ENCODE measurements around the gene SBF2. TPM values are rescaled to one million over a fixed set of nuclear protein-coding genes. Genes with fewer than 3 reads are reported as not detected.

SBF2 gene
- polyA plus RNA-seq, 2 donors = 8.5 to 12.1 TPM

DNA sequence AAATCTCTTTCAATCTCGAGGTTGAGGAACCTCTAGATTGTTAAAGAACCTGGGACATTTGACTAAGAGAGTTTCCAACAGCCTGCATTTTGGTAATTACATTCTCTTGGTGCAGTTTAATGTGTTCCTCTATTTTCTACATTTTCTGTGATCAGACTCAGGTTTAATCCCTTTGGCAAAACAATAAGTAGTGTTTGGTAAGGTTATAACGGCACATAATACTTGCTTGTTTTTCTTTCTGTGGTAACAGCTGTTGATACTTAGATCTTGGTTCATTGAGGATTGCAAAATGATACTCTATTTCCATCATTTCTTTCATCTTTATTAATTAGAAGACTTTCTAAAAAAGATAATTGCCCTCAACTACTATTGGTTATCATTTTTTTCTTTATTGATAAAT, 271.3 kb downstream of the SBF2 start:
- Histone ChIP-seq H3K9me3 (ENCODE audit: control insufficient read depth in 2 of 2, insufficient read depth in 1 of 2, low read depth in 1 of 2, low read length in 1 of 2) (no peaks in the 10 kb centered on the region), H3K4me1 (ENCODE audit: control insufficient read depth in 2 of 2, insufficient read depth in 2 of 2, low read length in 1 of 2) (no peaks in the 10 kb centered on the region), H3K27me3 (ENCODE audit: control insufficient read depth in 1 of 2, insufficient read depth in 2 of 2, low read length in 2 of 2) (no peaks in the 10 kb centered on the region), H3K27ac (ENCODE audit: low read depth in 2 of 2, low read length in 1 of 2) (no peak overlapping the region), H3K36me3 (ENCODE audit: control insufficient read depth in 2 of 2, insufficient read depth in 2 of 2, low read length in 1 of 2) (no peaks in the 10 kb centered on the region), H3K4me3 (ENCODE audit: low read depth in 1 of 2, low read length in 2 of 2) (no peak overlapping the region)
- 64 to 77% methylated on average over 2 of the region's 2 CpGs for WGBS, 2 donors

DNA sequence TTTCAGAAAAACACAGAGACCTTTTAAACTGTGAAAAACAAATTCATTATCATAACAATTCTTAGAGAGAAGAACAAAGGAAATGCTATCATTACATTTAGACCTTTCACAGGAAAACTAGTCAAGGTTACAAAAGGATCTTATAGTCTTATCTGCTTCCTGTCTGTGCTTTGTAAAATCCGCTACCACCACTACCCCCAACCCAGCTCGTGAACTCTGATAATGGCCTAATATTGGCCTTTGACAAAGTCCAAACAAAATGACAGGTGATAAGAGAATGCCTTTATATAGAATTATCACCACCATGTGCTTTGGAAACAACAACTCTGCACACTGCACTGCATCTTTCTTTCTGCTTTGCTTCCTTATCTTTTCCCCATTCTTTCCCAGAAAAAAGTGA, 272.5 kb downstream of the SBF2 start:
- 49 to 68% methylated on average over 2 of the region's 2 CpGs for WGBS, 2 donors
- no peaks in the 10 kb centered on the region for H3K36me3 ChIP-seq (ENCODE audit: control insufficient read depth in 2 of 2, insufficient read depth in 2 of 2, low read length in 1 of 2)
- no peaks in the 10 kb centered on the region for H3K4me1 ChIP-seq (ENCODE audit: control insufficient read depth in 2 of 2, insufficient read depth in 2 of 2, low read length in 1 of 2)
- H3K27ac ChIP-seq (ENCODE audit: low read depth in 2 of 2, low read length in 1 of 2) = no peak overlapping the region
- no peak overlapping the region for H3K4me3 ChIP-seq (ENCODE audit: low read depth in 1 of 2, low read length in 2 of 2)
- H3K27me3 ChIP-seq (ENCODE audit: control insufficient read depth in 1 of 2, insufficient read depth in 2 of 2, low read length in 2 of 2) = no peaks in the 10 kb centered on the region
- H3K9me3 ChIP-seq (ENCODE audit: control insufficient read depth in 2 of 2, insufficient read depth in 1 of 2, low read depth in 1 of 2, low read length in 1 of 2) = no peaks in the 10 kb centered on the region

DNA sequence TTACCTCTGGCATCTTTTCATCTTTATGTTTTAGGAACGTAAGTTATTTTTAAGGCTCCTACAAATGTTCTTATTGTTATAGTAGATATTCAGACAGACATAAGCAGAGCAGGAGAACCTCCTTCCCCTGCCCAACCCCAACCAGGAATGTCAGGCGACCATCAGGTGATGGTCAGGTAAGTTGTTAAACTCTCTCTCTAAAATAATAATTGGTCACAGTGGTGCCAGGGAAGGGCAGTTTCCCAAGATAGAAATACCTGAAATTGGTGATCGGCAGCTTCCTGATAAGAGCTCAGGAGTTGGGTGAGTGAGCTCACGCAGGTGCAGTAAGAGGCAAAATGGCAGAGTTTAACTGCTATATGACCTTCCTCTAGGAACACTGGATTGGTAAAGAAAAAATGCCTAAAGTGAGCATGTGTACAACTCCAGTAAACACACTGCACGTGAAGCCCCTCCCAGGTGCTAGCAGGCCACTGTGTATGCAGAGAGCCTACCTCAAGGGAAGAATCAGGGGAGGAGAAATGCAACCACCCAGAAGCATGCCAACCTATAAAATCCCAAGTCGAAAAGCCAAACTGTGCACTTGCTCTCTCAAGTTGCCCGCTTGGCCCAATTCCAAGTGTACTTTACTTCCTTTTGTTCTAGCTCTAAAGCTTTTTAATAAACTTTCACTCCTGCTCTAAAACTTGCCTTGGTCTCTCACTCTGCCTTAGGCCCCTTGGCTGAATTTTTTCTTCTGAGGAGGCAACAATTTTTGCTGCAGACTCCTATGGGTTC, 273.9 kb downstream of the SBF2 start:
- WGBS, 2 donors = 67% methylated on average over 7 of the region's 7 CpGs
- Histone ChIP-seq H3K27me3 (ENCODE audit: control insufficient read depth in 1 of 2, insufficient read depth in 2 of 2, low read length in 2 of 2) (no peaks in the 10 kb centered on the region), H3K9me3 (ENCODE audit: control insufficient read depth in 2 of 2, insufficient read depth in 1 of 2, low read depth in 1 of 2, low read length in 1 of 2) (no peaks in the 10 kb centered on the region), H3K4me1 (ENCODE audit: control insufficient read depth in 2 of 2, insufficient read depth in 2 of 2, low read length in 1 of 2) (no peaks in the 10 kb centered on the region), H3K4me3 (ENCODE audit: low read depth in 1 of 2, low read length in 2 of 2) (no peak overlapping the region), H3K36me3 (ENCODE audit: control insufficient read depth in 2 of 2, insufficient read depth in 2 of 2, low read length in 1 of 2) (no peaks in the 10 kb centered on the region), H3K27ac (ENCODE audit: low read depth in 2 of 2, low read length in 1 of 2) (no peak overlapping the region)

- Histone ChIP-seq H3K9me3 (ENCODE audit: control insufficient read depth in 2 of 2, insufficient read depth in 1 of 2, low read depth in 1 of 2, low read length in 1 of 2) (no peaks in the 10 kb centered on the region), H3K27ac (ENCODE audit: low read depth in 2 of 2, low read length in 1 of 2) (no peak overlapping the region), H3K36me3 (ENCODE audit: control insufficient read depth in 2 of 2, insufficient read depth in 2 of 2, low read length in 1 of 2) (no peaks in the 10 kb centered on the region), H3K4me1 (ENCODE audit: control insufficient read depth in 2 of 2, insufficient read depth in 2 of 2, low read length in 1 of 2) (no peaks in the 10 kb centered on the region), H3K27me3 (ENCODE audit: control insufficient read depth in 1 of 2, insufficient read depth in 2 of 2, low read length in 2 of 2) (no peaks in the 10 kb centered on the region), H3K4me3 (ENCODE audit: low read depth in 1 of 2, low read length in 2 of 2) (no peak overlapping the region)
- WGBS, 2 donors = 95 to 97% methylated on average over 1 of the region's 1 CpG
Measured at GRCh38 chr11:10017911-10018310, 276.1 kb downstream of the SBF2 start.

- H3K27me3 ChIP-seq (ENCODE audit: control insufficient read depth in 1 of 2, insufficient read depth in 2 of 2, low read length in 2 of 2) = no peaks in the 10 kb centered on the region
- H3K27ac ChIP-seq (ENCODE audit: low read depth in 2 of 2, low read length in 1 of 2) = no peak overlapping the region
- H3K9me3 ChIP-seq (ENCODE audit: control insufficient read depth in 2 of 2, insufficient read depth in 1 of 2, low read depth in 1 of 2, low read length in 1 of 2) = no peaks in the 10 kb centered on the region
- H3K4me3 ChIP-seq (ENCODE audit: low read depth in 1 of 2, low read length in 2 of 2) = no peak overlapping the region
- H3K4me1 ChIP-seq (ENCODE audit: control insufficient read depth in 2 of 2, insufficient read depth in 2 of 2, low read length in 1 of 2) = no peaks in the 10 kb centered on the region
- H3K36me3 ChIP-seq (ENCODE audit: control insufficient read depth in 2 of 2, insufficient read depth in 2 of 2, low read length in 1 of 2) = no peaks in the 10 kb centered on the region
- 51 to 65% methylated on average over 1 of the region's 1 CpG for WGBS, 2 donors
Measured at GRCh38 chr11:10017050-10017449, 277.0 kb downstream of the SBF2 start.

- Histone ChIP-seq H3K27ac (ENCODE audit: low read depth in 2 of 2, low read length in 1 of 2) (no peak overlapping the region), H3K36me3 (ENCODE audit: control insufficient read depth in 2 of 2, insufficient read depth in 2 of 2, low read length in 1 of 2) (no peaks in the 10 kb centered on the region)
- WGBS, 2 donors = 96 to 97% methylated on average over 3 of the region's 3 CpGs
Measured at GRCh38 chr11:10012068-10012467, 282.0 kb downstream of the SBF2 start.

DNA sequence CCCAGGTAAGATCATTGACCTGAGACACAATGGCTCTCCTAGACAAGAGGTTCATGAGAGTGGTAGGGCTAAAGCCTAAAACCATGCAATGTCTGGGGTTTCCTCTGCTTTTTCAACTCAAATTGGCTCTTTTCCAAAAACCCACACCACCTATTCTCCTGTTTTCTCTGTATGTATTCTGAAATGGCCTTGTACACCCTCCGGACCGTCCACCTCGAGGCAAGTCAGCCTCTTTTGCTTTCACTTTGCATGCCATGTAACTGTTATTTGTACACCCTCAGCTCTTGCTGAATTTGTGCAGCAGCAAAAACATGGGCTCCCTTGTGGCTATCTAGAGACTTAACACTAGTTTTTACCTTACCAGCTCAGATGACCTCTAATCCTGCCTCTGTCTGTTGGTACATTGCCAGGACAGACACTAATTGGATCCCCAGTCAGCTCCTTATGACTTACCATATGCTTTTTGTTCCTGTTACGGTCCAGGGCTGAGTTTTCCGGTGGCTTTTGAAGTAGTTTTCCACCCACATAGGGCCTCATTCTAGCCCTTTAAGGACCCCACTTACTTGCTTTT, 288.0 kb downstream of the SBF2 start:
- peaks cover 0 to 2% of the 10 kb centered on the region in 2 donors for H3K4me1 ChIP-seq (ENCODE audit: control insufficient read depth in 2 of 2, insufficient read depth in 2 of 2, low read length in 1 of 2)
- peaks cover 0 to 4% of the 10 kb centered on the region in 2 donors for H3K9me3 ChIP-seq (ENCODE audit: control insufficient read depth in 2 of 2, insufficient read depth in 1 of 2, low read depth in 1 of 2, low read length in 1 of 2)
- no peak overlapping the region for H3K4me3 ChIP-seq (ENCODE audit: low read depth in 1 of 2, low read length in 2 of 2)
- H3K27me3 ChIP-seq (ENCODE audit: control insufficient read depth in 1 of 2, insufficient read depth in 2 of 2, low read length in 2 of 2) = no peaks in the 10 kb centered on the region
- no peaks in the 10 kb centered on the region for H3K36me3 ChIP-seq (ENCODE audit: control insufficient read depth in 2 of 2, insufficient read depth in 2 of 2, low read length in 1 of 2)
- 90 to 94% methylated on average over 5 of the region's 5 CpGs for WGBS, 2 donors
- H3K27ac ChIP-seq (ENCODE audit: low read depth in 2 of 2, low read length in 1 of 2) = no peak overlapping the region

More at GRCh38 chr11:10012068-10012467, 282.0 kb downstream of the SBF2 start:
- H3K4me1 ChIP-seq (ENCODE audit: control insufficient read depth in 2 of 2, insufficient read depth in 2 of 2, low read length in 1 of 2) = no peaks in the 10 kb centered on the region
- no peak overlapping the region for H3K4me3 ChIP-seq (ENCODE audit: low read depth in 1 of 2, low read length in 2 of 2)
- no peaks in the 10 kb centered on the region for H3K27me3 ChIP-seq (ENCODE audit: control insufficient read depth in 1 of 2, insufficient read depth in 2 of 2, low read length in 2 of 2)
- peaks cover 0 to 4% of the 10 kb centered on the region in 2 donors for H3K9me3 ChIP-seq (ENCODE audit: control insufficient read depth in 2 of 2, insufficient read depth in 1 of 2, low read depth in 1 of 2, low read length in 1 of 2)

- Histone ChIP-seq H3K9me3 (ENCODE audit: control insufficient read depth in 2 of 2, insufficient read depth in 1 of 2, low read depth in 1 of 2, low read length in 1 of 2) (peaks cover 0 to 4% of the 10 kb centered on the region in 2 donors), H3K4me1 (ENCODE audit: control insufficient read depth in 2 of 2, insufficient read depth in 2 of 2, low read length in 1 of 2) (peaks cover 0 to 2% of the 10 kb centered on the region in 2 donors), H3K36me3 (ENCODE audit: control insufficient read depth in 2 of 2, insufficient read depth in 2 of 2, low read length in 1 of 2) (no peaks in the 10 kb centered on the region), H3K27ac (ENCODE audit: low read depth in 2 of 2, low read length in 1 of 2) (no peak overlapping the region), H3K4me3 (ENCODE audit: low read depth in 1 of 2, low read length in 2 of 2) (no peak overlapping the region), H3K27me3 (ENCODE audit: control insufficient read depth in 1 of 2, insufficient read depth in 2 of 2, low read length in 2 of 2) (no peaks in the 10 kb centered on the region)
- 91 to 95% methylated on average over 1 of the region's 1 CpG for WGBS, 2 donors
Measured at GRCh38 chr11:10004526-10005113, 289.4 kb downstream of the SBF2 start.

GRCh38 chr11:10002221-10002620, 291.8 kb downstream of the SBF2 start:
- no peaks in the 10 kb centered on the region for H3K9me3 ChIP-seq (ENCODE audit: control insufficient read depth in 2 of 2, insufficient read depth in 1 of 2, low read depth in 1 of 2, low read length in 1 of 2)
- no peaks in the 10 kb centered on the region for H3K27me3 ChIP-seq (ENCODE audit: control insufficient read depth in 1 of 2, insufficient read depth in 2 of 2, low read length in 2 of 2)
- no peak overlapping the region for H3K4me3 ChIP-seq (ENCODE audit: low read depth in 1 of 2, low read length in 2 of 2)
- 85 to 94% methylated on average over 1 of the region's 1 CpG for WGBS, 2 donors
- no peak overlapping the region for H3K27ac ChIP-seq (ENCODE audit: low read depth in 2 of 2, low read length in 1 of 2)
- H3K4me1 ChIP-seq (ENCODE audit: control insufficient read depth in 2 of 2, insufficient read depth in 2 of 2, low read length in 1 of 2) = peaks cover 0 to 2% of the 10 kb centered on the region in 2 donors
- no peaks in the 10 kb centered on the region for H3K36me3 ChIP-seq (ENCODE audit: control insufficient read depth in 2 of 2, insufficient read depth in 2 of 2, low read length in 1 of 2)
